HG02610 (cell line): ENCODE measurements around the gene MYPN.

ENCODE experiments used
- ATAC-seq: cut with Tn5 transposase; IDR thresholded peaks from one replicate; pipeline ENCODE4 v1.9.1; 2021; ENCODE audit warnings: mild to moderate bottlenecking, moderate library complexity; ENCODE audit not compliant: unreplicated experiment

The MYPN gene

DNA sequence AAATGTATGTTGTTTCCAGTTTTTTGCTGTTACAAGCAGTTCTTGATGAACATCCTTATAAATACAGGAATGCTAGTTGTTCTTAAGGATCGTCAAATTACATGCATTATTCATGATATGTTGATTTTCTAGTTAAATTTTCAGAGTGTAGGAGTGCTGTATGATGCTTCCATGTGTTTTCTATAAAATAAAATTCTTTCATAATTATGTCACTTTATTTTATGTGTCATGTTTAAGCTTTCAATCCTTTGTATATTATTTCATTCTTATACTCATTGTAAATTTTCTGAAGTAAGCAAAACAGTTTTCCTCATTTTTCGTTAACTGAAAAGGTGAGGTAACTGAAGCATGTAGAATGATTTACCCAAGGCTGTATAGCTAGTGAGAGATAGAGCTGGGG is 16.8 kb upstream of the MYPN start:
- ATAC-seq, result no peak

DNA sequence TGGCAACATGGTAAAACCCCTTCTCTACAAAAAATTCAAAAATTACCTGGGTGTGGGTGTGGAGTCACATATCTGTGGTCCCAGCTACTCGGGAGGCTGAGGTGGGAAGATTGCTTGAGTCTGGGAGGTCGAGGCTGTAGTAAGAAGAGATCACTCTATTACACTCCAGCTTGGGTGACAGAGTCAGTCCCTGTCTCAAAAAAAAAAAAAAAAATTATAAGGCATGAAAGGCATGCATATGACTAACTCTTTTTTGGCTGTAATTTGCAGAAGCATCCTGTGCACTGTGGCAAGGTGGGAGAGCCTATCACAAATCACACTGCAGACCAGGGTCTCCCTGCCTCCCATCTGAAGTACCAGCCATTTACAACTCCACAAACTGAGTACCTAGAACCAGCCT is 14.1 kb upstream of the MYPN start:
- ATAC-seq, result no peak

DNA sequence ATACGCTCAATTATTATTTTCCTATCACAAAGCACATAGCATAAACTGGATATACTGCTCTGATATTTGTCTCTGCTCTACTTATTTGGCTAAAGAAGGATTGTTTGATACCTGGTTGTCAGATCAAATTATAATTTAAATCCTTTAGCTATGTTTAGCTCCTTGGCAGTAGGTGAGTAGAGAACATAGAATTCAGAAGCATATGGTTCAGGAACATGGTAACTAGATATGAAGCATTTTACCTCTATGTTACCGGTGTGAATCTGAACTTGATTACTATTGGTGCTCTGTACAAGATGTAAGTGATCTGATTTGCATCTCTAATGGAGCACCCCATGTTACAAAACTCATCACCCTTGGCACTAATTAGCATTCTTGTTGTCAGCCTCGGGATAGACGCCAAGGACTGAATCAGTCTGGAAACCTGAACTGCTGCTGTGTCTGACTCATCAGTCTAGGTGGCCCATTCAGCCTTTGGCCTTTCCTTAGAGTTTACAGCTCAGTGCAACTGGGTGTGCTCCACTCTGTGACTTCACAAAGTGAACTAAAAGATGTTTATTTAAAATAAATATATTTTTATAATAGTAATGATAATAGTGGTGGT is 12.3 kb upstream of the MYPN start:
- no peak for ATAC-seq

DNA sequence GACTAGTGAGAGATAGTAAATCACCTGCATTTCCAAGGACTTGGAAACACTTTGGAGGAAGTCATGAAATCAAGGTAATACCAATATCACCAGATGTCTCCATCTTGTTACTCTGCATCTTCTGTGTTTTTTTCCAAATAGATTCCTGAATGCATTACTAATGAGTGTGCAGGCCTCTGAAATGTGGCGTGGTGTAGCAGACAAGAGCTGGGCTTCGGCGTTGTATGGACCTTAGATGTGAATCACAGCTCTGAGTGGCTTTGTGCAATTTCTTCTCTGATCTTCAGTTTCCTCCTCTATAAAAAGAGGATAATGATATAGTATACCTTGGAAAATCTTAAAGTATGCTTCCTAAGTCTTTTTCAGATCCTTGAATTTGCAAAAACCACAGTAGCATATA is 9.6 kb upstream of the MYPN start:
- no peak for ATAC-seq

DNA sequence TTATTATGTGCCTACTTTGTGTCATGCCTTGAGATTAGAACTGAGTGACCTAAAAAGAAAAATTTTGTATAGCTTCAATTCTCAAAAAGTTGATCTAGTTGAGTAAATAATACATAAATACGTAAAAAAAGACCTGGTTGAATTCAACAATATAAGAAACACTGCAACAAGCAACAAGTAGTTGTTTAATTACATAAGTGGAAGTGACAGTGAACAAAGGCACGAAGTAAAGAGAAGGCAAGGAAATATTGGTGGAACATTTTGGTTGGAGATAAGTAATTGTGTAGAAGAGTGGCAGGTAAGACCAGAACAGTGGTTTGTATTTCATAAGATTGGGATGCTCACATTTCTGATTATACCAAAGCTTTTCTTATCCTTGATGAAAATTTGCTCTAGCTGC is 8.2 kb upstream of the MYPN start:
- ATAC-seq, result no peak

DNA sequence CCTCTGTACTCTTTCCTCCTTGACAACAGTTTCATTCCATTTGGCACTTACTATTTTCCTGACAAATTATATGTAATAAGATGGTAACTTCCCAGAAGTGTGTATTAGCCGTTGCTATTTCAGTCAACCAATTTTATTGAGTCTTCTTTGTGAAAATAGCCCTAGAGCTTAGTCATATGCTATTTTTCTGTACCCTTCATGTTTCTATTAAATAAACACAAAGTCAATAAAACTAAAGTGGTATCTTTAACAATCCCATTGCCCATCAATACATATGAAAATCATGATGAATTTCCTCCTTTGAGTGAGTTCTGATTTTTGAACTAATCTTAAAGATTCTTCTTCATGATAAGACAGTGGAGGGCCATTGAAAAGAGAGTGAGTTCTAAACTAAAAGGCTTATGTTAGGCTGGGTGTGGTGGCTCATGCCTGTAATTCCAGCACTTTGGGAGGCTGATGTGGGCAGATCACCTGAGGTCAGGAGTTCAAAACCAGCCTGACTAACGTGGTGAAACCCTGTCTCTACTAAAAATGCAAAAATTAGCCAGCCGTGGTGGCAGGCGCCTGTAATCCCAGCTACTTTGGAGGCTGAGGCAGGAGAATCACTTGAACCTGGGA is 5.9 kb upstream of the MYPN start:
- ATAC-seq, result no peak

DNA sequence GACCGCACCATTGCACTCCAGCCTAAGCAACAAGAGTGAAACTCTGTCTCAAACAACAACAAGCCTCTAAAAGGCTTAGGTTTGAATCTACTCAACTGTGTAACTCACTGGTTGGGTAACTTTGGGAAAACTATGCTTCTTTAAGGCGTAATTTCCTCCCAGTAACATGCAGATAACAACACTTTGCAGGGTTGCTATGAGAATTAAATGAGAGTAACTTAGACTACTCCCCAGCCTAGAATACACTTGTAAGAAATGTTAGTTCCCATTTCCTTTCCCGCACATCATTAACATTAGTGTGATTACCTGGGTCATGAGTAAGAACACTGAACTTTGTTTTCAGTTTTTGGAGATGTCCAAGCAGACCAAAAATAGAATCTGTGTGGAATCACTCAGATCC is 5.4 kb upstream of the MYPN start:
- no peak for ATAC-seq

DNA sequence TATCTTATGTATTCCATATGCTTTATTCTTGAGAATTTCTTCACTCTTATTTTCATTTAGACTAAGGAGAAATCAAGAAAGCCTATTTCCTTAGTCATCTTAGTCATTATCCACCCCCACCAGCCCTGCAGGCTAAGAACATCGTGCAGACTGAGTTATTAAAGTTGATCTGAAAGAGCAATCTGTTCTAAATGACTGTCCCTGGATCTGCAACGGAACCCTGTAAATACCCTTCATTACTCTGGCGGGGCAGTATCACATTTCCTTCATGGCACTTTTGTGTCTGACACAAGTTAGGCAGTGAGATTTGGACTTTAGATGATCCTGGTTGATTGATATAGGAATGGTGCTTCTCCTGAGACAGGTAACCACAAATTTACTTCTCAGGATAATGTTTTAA is 3.5 kb upstream of the MYPN start:
- no peak for ATAC-seq

DNA sequence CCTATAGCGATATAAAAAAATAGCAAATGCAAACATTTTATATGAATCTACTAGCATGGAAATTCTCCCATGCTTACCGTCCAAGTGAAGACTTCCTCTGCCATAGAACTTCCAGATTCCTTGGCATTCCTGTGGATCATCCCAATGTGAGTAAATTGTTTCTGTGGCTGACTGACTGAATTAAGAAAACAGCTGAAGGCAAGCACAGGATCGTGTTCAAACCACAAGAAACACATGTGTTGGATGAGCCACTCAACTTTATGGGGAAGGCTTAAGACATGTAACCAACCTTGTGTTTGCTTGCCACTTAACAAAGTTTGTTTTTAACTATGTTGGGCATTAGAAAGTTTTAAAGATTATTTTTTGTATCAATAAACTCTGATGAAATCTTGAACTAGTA is 2.6 kb upstream of the MYPN start:
- ATAC-seq, result no peak

DNA sequence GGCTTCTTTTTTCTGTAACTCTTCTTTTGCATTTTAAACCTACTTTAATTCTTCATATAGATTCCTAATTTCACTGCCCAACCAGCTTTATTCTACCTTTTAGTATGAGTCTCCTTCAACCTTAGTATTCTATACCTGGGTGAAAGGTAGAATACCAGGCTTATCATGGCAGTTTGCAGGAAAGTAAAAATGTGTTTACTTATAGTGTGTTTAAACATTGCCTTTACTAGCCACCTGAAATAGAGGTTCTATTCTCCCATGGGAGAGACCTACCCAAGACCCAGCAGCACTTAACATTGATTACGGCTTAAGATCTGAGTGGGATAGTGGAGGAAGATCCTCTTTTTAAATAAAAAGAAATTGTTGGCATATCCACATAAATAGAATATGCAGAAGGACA is 1.6 kb upstream of the MYPN start:
- ATAC-seq, result no peak

DNA sequence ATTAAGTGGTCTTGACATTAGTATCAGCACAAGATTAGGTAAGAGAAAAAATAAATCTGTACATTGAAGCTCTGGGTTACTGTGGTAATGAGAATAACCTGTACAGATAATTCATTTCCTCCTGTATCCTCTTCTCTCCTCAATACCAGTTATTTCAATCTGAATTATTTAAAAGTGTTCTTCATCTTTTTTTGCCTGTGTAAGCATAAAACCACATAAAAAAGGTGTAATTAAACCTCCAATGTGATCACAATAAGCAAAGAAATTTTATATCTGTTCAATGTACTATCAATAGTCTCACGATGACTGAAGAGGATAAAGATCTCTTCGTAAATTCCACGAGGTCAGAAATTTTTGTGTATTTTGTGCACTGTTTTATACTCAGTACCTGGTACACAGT is 1.2 kb upstream of the MYPN start:
- no peak for ATAC-seq

DNA sequence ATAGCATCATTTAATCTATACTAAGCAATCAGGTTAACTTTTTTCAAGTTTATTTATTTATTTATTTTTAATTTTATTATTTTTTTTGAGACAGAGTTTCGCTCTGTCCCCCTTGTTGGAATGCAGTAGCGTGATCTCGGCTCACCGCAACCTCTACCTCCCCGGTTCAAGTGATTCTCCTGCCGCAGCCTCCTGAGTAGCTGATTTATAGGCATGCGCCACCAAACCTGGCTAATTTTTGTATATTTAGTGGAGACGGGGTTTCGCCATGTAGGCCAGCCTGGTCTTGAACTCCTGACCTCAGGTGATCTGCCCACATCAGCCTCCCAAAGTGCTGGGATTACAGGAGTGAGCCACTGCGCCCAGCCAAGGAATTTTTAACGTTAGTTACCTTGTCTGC is 635 bp upstream of the MYPN start:
- ATAC-seq, result no peak

DNA sequence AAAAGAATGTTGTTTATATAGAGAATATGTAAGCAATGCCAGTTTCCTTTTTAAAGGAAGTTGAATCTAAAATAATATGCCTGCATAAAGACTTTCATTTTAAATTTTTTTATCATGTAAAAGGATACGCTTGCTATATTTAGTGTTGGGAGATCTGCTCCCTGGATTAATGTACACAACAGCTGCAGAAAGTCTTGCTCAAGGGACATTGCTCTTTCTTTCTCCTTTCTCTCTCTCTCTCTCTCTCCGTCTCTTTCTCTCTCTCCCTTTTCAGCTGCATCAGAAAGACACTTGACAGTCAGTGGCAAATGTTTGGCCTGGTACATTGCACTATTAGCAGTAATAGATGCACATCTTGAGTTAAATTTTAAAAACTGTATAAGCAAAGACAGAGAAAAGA is 739 bp downstream of the MYPN start:
- no peak for ATAC-seq

DNA sequence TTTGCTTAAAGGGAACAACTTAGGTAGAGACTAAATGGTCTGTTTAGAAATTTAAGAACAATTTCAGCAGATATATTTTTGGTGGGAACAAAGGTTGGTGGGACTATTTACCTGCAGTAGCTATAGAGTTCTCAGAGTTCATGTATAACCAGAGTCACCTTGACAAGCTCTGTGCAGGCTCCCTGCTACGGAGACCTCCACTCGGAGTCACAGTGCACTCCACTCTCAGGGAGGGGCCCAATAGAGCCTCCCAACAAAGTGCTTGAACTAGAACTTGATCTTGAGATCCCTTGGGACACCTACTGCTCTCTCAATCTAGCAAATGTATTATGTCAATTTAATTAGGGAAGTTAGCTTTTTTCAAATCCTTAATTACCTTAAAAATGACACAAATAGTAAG is 2.3 kb downstream of the MYPN start:
- no peak for ATAC-seq

DNA sequence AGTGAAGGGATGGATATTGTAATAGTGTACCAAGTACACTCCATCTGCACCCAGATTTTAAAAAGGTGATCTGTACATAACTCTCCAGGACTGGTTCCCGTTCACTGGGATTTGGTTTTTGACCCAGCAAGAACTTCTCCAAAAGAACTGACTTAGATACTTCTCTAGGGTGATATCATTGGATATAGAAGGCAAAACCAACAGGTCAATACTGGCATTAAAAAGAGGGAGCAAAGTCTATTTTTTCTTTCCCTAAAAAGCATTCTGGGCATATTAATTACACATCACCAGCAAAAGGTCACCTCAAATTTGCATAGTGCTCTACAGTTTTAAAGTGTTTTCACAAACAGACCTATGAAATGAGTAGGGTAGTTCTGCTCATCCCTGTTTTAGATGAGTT is 3.5 kb downstream of the MYPN start:
- ATAC-seq, result no peak

DNA sequence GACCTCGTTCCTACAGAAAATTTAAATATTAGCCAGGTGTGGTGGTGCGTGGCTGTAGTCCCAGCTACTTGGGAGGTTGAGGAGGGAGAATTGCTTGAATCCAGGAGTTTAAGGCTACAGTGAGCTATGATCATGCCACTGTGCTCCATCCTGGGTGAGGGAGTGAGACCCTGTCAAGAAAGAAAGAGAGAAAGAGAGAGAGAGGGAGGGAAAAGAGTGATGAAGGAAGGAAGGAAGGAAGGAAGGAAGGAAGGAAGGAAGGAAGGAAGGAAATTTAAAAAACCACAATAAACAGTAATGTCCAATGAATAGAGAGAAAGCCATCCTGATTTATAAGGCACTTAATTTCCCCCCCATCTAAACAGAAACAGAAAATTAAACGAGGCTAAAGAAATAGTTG is 9.4 kb downstream of the MYPN start:
- ATAC-seq, result no peak

DNA sequence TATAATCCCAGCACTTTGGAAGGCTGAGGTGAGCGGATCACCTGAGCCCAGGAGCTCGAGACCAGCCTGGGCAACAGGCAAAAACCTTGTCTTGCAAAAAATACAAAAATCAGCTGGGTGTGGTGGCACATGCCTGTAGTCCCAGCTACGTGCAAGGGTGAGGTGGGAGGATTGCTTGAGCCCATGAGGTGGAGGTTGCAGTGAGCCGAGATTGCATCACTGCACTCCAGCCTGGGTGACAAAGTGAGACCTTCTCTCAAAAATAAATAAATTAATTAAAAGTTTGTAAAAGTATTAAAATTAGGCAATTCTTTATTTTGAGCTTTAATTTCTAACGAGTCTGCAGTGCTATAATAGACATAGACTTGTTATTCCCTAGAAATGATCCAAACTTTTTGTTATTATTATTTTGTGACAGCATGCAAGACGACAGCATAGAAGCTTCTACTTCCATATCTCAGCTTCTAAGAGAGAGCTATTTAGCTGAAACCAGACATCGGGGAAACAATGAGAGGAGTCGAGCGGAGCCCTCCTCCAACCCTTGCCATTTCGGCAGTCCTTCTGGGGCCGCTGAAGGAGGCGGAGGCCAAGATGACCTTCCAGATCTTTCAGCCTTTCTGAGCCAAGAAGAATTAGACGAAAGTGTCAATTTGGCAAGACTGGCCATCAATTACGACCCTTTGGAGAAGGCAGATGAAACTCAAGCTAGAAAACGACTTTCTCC is 11.9 kb downstream of the MYPN start:
- ATAC-seq, result no peak

DNA sequence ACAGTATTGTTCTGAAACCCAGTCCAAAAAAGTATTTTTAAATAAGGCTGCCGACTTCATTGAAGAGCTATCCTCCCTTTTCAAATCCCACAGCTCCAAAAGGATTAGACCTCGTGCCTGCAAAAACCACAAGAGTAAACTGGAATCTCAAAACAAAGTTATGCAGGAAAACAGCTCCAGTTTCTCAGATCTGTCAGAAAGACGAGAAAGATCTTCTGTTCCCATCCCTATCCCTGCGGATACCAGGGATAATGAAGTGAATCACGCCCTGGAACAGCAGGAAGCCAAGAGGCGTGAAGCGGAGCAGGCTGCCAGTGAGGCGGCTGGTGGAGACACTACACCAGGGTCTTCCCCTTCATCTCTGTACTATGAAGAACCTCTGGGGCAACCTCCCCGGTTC is 12.6 kb downstream of the MYPN start:
- ATAC-seq, result no peak

DNA sequence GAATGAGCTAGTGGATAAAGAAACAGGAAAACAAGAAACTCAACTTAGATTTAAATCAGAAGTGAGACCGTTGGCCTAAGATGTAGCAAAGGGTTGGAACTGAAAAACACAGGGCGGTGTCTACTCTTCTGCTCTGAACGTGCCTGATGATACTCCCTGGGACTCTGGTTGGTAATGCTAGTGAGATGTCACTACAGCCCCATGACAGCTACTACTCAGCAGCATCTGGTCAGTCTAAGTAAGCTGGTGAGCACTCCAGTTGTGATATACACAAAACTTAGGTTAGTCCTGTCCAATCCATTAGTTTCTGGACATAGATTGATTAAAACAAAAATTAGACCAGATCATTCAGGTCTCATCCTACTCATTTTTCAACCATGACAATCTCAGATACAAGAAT is 15.4 kb downstream of the MYPN start:
- ATAC-seq, result no peak

DNA sequence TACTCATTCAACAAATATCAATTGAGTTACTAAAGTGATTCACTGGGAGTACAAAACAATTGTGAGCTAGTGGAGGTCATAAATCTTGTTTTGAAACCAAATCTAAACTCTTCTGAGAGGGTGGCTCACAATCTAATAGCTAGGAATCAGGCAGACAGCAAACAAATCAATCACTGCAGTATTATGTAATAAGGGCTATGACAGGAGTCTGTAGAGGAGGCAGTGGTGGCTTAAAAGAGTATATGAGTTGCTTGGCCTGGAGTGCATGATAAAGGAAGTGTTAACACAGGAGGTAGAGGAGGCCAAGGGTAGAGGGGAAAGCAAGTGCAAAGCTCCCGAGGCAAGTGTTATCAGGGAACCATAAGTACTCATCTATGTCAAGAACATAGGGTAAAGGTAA is 16.5 kb downstream of the MYPN start:
- no peak for ATAC-seq

DNA sequence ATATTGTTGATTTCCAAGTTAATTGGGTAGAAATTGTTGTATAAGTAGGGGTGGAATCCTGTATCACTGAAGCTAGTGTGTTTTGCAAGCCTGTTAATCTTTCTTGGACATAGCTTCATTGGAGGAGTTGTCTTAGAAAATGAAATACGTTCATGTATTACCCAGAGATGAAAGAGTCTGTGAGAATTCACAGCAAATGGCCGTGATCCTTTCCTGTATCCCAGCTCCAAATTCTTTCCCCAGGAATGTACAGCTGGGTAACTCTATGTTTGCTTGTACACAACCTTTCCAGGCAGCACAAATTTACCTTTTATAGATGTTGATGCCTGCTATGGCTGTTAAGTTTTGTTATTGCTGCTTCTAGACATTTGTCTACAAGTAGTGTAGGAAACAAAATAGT is 18.7 kb downstream of the MYPN start:
- ATAC-seq, result no peak

DNA sequence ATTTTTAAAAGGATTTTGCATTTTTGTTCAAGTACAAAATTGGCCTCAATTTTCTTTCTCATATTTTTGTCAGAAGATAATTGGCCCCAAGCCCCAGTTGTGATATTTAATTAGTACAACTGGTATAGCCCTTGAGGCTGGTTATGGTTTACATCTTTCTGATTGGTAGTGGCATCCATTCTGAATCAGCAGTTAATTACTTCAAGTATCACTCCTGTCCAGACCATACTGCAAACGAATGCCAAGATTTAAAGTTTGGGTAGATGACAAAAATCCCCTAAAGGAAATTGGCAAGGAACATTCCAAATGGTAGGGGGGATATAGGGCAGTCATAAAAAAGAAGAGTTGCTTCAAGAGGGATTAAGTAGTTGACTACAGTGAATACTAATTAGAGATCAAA is 23.1 kb downstream of the MYPN start:
- no peak for ATAC-seq

DNA sequence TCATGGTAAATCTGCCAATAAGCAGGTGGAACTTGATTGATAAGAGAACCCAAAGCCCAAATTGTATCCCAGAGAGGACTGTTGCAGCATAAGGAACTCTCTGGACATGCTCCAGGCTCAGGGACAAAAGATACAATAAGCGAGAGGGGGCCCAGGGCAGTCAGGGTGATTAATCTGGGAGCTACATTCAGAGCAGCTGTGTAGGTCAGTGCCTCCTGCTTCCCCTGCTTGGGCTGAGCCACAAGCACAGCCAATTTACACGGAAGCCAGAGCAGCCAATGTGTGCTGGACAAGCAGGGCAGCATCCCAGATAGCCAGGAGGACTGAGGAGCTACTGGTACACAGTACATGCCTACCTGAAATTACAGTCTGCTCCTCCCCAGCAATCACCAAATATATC is 24.2 kb downstream of the MYPN start:
- ATAC-seq, result no peak
